ENCODE measurements around the gene ZBTB42. TPM values are rescaled to one million over a fixed set of nuclear protein-coding genes. Genes with fewer than 3 reads are reported as not detected.

The ZBTB42 gene
- total RNA-seq, 4 donors from 2014 or later: 2.4 to 20.8 (median 12.5) TPM

- intact Hi-C loops (cut with DNase I; ENCODE audit: low total_unique reads): no loop called here
- TF ChIP-seq, protein P1, sequence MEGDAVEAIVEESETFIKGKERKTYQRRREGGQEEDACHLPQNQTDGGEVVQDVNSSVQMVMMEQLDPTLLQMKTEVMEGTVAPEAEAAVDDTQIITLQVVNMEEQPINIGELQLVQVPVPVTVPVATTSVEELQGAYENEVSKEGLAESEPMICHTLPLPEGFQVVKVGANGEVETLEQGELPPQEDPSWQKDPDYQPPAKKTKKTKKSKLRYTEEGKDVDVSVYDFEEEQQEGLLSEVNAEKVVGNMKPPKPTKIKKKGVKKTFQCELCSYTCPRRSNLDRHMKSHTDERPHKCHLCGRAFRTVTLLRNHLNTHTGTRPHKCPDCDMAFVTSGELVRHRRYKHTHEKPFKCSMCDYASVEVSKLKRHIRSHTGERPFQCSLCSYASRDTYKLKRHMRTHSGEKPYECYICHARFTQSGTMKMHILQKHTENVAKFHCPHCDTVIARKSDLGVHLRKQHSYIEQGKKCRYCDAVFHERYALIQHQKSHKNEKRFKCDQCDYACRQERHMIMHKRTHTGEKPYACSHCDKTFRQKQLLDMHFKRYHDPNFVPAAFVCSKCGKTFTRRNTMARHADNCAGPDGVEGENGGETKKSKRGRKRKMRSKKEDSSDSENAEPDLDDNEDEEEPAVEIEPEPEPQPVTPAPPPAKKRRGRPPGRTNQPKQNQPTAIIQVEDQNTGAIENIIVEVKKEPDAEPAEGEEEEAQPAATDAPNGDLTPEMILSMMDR (IDR thresholded peaks at IDR 0.05 in 4 of 5, conservative IDR thresholded peaks at IDR 0.05 in 1 of 5): no peak
- no peak for TF ChIP-seq POLR2A (IDR thresholded peaks at IDR 0.05)
- H3K4me3 ChIP-seq: peak overlapping the region; percentile 91 to 99 (median 94)
- in situ Hi-C loops (cut with MboI; ENCODE audit: low sequenced_read_pairs in 4 of 4): no loop called here
- no peaks in the 10 kb centered on the region for H3K36me3 ChIP-seq
- no peaks in the 10 kb centered on the region for H3K27me3 ChIP-seq
- ATAC-seq (peak in 1 of 2 donors; percentile 6), DNase-seq (no peak)
- peaks cover 32 to 33% of the 10 kb centered on the region in 2 donors for H3K4me1 ChIP-seq
- peak overlapping the region; percentile 97 to 99 (median 98) for H3K27ac ChIP-seq
- H3K9me3 ChIP-seq: no peaks in the 10 kb centered on the region
Observed at GRCh38 chr14:104816616-104816884, 15.6 kb downstream of the ZBTB42 start.

DNA sequence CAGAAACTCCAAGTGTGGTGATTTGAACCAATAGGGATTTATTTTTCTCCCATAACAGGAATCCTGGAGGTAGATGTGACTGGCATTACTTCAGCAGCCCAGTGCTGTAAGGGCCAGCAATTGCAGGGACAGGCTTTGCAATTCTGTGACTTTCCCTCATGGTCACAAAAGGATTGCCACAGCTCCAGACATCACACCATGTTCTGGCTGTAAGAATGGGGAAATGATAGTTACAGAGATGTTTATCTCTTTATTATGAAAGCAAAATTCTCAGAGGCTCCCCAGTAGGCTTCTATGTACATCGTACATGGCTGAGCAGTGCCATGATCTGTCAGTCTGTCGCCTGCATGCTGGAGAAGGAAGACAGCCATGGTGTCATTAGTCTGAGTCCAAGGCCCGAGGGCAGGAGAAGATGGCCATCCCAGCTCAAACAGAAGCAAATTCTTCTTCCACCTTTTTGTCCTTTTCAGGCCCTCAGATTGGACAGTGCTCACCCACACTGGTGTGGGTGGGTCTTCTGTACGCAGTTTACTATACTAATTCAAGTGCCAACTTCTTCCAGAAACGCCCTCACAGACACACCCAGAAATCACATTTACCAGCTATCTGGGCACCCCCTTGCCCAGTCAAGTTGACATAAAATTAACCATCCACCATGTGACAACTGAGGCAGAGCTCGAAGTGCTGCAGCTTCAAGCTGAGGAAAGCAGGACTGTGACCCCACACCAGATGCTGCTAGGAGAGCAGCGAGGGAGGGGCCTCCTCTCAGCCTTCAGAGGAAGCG, 17.2 kb downstream of the ZBTB42 start:
- Histone ChIP-seq H3K36me3 (no peaks in the 10 kb centered on the region), H3K27me3 (no peaks in the 10 kb centered on the region), H3K4me3 (no peak overlapping the region), H3K9me3 (no peaks in the 10 kb centered on the region), H3K4me1 (peaks cover 32 to 33% of the 10 kb centered on the region in 2 donors), H3K27ac (no peak overlapping the region)
- no peak for TF ChIP-seq POLR2A (IDR thresholded peaks at IDR 0.05)
- TF ChIP-seq, protein P1 (IDR thresholded peaks at IDR 0.05 in 4 of 5, conservative IDR thresholded peaks at IDR 0.05 in 1 of 5): no peak
- intact Hi-C loops (cut with DNase I; ENCODE audit: low total_unique reads): no loop called here
- no peak for DNase-seq
- in situ Hi-C loops (cut with MboI; ENCODE audit: low sequenced_read_pairs in 4 of 4): no loop called here
- no peak for ATAC-seq

GRCh38 chr14:104818714-104819161, 17.8 kb downstream of the ZBTB42 start:
- ATAC-seq: no peak

GRCh38 chr14:104819361-104819781, 18.5 kb downstream of the ZBTB42 start:
- no peak for TF ChIP-seq POLR2A (IDR thresholded peaks at IDR 0.05)
- TF ChIP-seq, protein P1 (IDR thresholded peaks at IDR 0.05 in 4 of 5, conservative IDR thresholded peaks at IDR 0.05 in 1 of 5): no peak
- Histone ChIP-seq H3K27ac (no peak overlapping the region), H3K36me3 (no peaks in the 10 kb centered on the region), H3K27me3 (no peaks in the 10 kb centered on the region), H3K4me3 (no peak overlapping the region), H3K9me3 (no peaks in the 10 kb centered on the region), H3K4me1 (peaks cover 20 to 21% of the 10 kb centered on the region in 2 donors)
- no peak for ATAC-seq
- intact Hi-C loops (cut with DNase I; ENCODE audit: low total_unique reads): no loop called here
- DNase-seq: no peak
- in situ Hi-C loops (cut with MboI; ENCODE audit: low sequenced_read_pairs in 4 of 4): no loop called here

More at GRCh38 chr14:104818714-104819161, 17.8 kb downstream of the ZBTB42 start:
- DNase-seq: no peak
- in situ Hi-C loops (cut with MboI; ENCODE audit: low sequenced_read_pairs in 4 of 4) (no loop called here), intact Hi-C loops (cut with DNase I; ENCODE audit: low total_unique reads) (no loop called here)
- Histone ChIP-seq H3K27ac (no peak overlapping the region), H3K9me3 (no peaks in the 10 kb centered on the region), H3K27me3 (no peaks in the 10 kb centered on the region), H3K36me3 (no peaks in the 10 kb centered on the region), H3K4me3 (no peak overlapping the region), H3K4me1 (peaks cover 27 to 28% of the 10 kb centered on the region in 2 donors)
- TF ChIP-seq, protein P1 (IDR thresholded peaks at IDR 0.05 in 4 of 5, conservative IDR thresholded peaks at IDR 0.05 in 1 of 5): no peak
- TF ChIP-seq POLR2A (IDR thresholded peaks at IDR 0.05): no peak
